ENCODE data around the gene TBC1D1.

Gene TBC1D1

GRCh38 chr4:38069271-38069760, 178.4 kb downstream of the TBC1D1 start:
- no peak overlapping the region for H3K9ac ChIP-seq (ENCODE audit: low read length)
- TF ChIP-seq EZH2 (IDR thresholded peaks at IDR 0.05; ENCODE audit: borderline replicate concordance, low read length) (no peak), CTCF (IDR thresholded peaks at IDR 0.05; ENCODE audit: low read length) (no peak)
- H3K27ac ChIP-seq (ENCODE audit: low read depth, low read length, poor library complexity, severe bottlenecking), result no peak overlapping the region
- peaks cover 99% of the 10 kb centered on the region for H3K36me3 ChIP-seq (ENCODE audit: insufficient read depth, low read length)
- H3K9me2 ChIP-seq (ENCODE audit: low read depth, low read length), result no peaks in the 10 kb centered on the region
- no peak overlapping the region for H3K4me3 ChIP-seq (ENCODE audit: low read depth, low read length, poor library complexity, severe bottlenecking)
- no peaks in the 10 kb centered on the region for H3K9me3 ChIP-seq (ENCODE audit: low read length)
- H3K4me1 ChIP-seq (ENCODE audit: insufficient read depth, low read length, severe bottlenecking), result no peaks in the 10 kb centered on the region
- H3K27me3 ChIP-seq (ENCODE audit: insufficient read depth, low read length), result no peaks in the 10 kb centered on the region
- H3F3A ChIP-seq (ENCODE audit: insufficient read depth, low read length), result no peaks in the 10 kb centered on the region
- no peaks in the 10 kb centered on the region for H3K79me2 ChIP-seq (ENCODE audit: insufficient read depth, low read length)
- H3K4me2 ChIP-seq (ENCODE audit: low read length), result no peak overlapping the region
- no peak overlapping the region for H2AFZ ChIP-seq (ENCODE audit: low read length)
- no peaks in the 10 kb centered on the region for H4K20me1 ChIP-seq (ENCODE audit: insufficient read depth, low read length)

- no peak overlapping the region for H3K27ac ChIP-seq (ENCODE audit: low read depth, low read length, poor library complexity, severe bottlenecking)
Observed at GRCh38 chr4:38071801-38072431, 181.0 kb downstream of the TBC1D1 start.

GRCh38 chr4:38072578-38072977, 181.7 kb downstream of the TBC1D1 start:
- Histone ChIP-seq H3K4me1 (ENCODE audit: insufficient read depth, low read length, severe bottlenecking) (no peaks in the 10 kb centered on the region), H3K4me3 (ENCODE audit: low read depth, low read length, poor library complexity, severe bottlenecking) (no peak overlapping the region), H3K9ac (ENCODE audit: low read length) (no peak overlapping the region), H3K36me3 (ENCODE audit: insufficient read depth, low read length) (peaks cover 100% of the 10 kb centered on the region), H4K20me1 (ENCODE audit: insufficient read depth, low read length) (no peaks in the 10 kb centered on the region), H3K9me3 (ENCODE audit: low read length) (no peaks in the 10 kb centered on the region), H3K27ac (ENCODE audit: low read depth, low read length, poor library complexity, severe bottlenecking) (no peak overlapping the region), H2AFZ (ENCODE audit: low read length) (no peak overlapping the region), H3F3A (ENCODE audit: insufficient read depth, low read length) (no peaks in the 10 kb centered on the region), H3K79me2 (ENCODE audit: insufficient read depth, low read length) (no peaks in the 10 kb centered on the region), H3K9me2 (ENCODE audit: low read depth, low read length) (no peaks in the 10 kb centered on the region), H3K27me3 (ENCODE audit: insufficient read depth, low read length) (no peaks in the 10 kb centered on the region), H3K4me2 (ENCODE audit: low read length) (no peak overlapping the region)
- TF ChIP-seq CTCF (IDR thresholded peaks at IDR 0.05; ENCODE audit: low read length) (no peak), EZH2 (IDR thresholded peaks at IDR 0.05; ENCODE audit: borderline replicate concordance, low read length) (no peak)

More at GRCh38 chr4:38071801-38072431, 181.0 kb downstream of the TBC1D1 start:
- Histone ChIP-seq H3K36me3 (ENCODE audit: insufficient read depth, low read length) (peaks cover 100% of the 10 kb centered on the region), H3F3A (ENCODE audit: insufficient read depth, low read length) (no peaks in the 10 kb centered on the region), H3K9me2 (ENCODE audit: low read depth, low read length) (no peaks in the 10 kb centered on the region), H2AFZ (ENCODE audit: low read length) (no peak overlapping the region), H3K27me3 (ENCODE audit: insufficient read depth, low read length) (no peaks in the 10 kb centered on the region), H3K4me3 (ENCODE audit: low read depth, low read length, poor library complexity, severe bottlenecking) (no peak overlapping the region), H3K4me2 (ENCODE audit: low read length) (no peak overlapping the region), H3K79me2 (ENCODE audit: insufficient read depth, low read length) (no peaks in the 10 kb centered on the region), H4K20me1 (ENCODE audit: insufficient read depth, low read length) (no peaks in the 10 kb centered on the region), H3K4me1 (ENCODE audit: insufficient read depth, low read length, severe bottlenecking) (no peaks in the 10 kb centered on the region), H3K9ac (ENCODE audit: low read length) (no peak overlapping the region), H3K9me3 (ENCODE audit: low read length) (no peaks in the 10 kb centered on the region)
- TF ChIP-seq EZH2 (IDR thresholded peaks at IDR 0.05; ENCODE audit: borderline replicate concordance, low read length), result no peak
- TF ChIP-seq CTCF (IDR thresholded peaks at IDR 0.05; ENCODE audit: low read length), result no peak
